B cell (primary cell): ENCODE measurements around the gene PIP4K2A. TPM values are rescaled to one million over a fixed set of nuclear protein-coding genes. Genes with fewer than 3 reads are reported as not detected.

Source experiments
- ATAC-seq: fragments of 200-7000 bp; cut with Tn5 transposase; one replicate; pipeline ENCODE4 v1.10.0; 2021; ENCODE audit warnings: low read depth, mild to moderate bottlenecking, moderate number of reproducible peaks, moderate library complexity
- CTCF ChIA-PET: fragments of 350-600 bp; sonication (Branson Sonifier 250); formaldehyde crosslinking; loops from one replicate; lab custom pipeline; 2021; ENCODE audit warnings: antibody characterized with exemption, inconsistent platforms; lab: Charles Lee
- POLR2A ChIA-PET: fragments of 350-600 bp; sonication (Branson Sonifier 250); formaldehyde crosslinking; loops from one replicate; lab custom pipeline; 2021; ENCODE audit warnings: antibody characterized with exemption; lab: Charles Lee
- DNase-seq: peaks from one replicate; pipeline ENCODE4 v3.0.0; 2013
- H2AFZ ChIP-seq: 2 replicates; pipeline ENCODE4 v1.6.1; 2012; ENCODE audit warnings: mild to moderate bottlenecking, low read depth, low read length; ENCODE audit not compliant: insufficient read depth, poor library complexity, severe bottlenecking
- H3K27ac ChIP-seq, 2 donors: 1 replicate in 1 of 2; 2 replicates in 1 of 2; pipeline ENCODE4 v1.5.1; 2012 to 2013; ENCODE audit warnings: low read length in 2 of 2, mild to moderate bottlenecking in 2 of 2, moderate library complexity in 1 of 2
- H3K27me3 ChIP-seq, 4 experiments: fragments of 200-600 bp in 1 of 4; sonication (generic) in 1 of 4; replicated peaks in 1 of 4; 1 replicate in 2 of 4; 2 replicates in 2 of 4; pipeline versions ENCODE4 v1.6.1 to v1.7.0; 2013 to 2016; ENCODE audit warnings: low read length in 3 of 4, mild to moderate bottlenecking in 2 of 4, mixed read lengths in 1 of 4, moderate library complexity in 1 of 4; ENCODE audit not compliant: insufficient read depth in 4 of 4, control insufficient read depth in 3 of 4; ENCODE audit errors: control extremely low read depth in 1 of 4
- H3K36me3 ChIP-seq, 2 experiments: replicated peaks in 1 of 2; 1 replicate in 1 of 2; 2 replicates in 1 of 2; pipeline versions ENCODE4 v1.6.1 to v1.7.1; 2013; ENCODE audit warnings: low read length in 1 of 2; ENCODE audit not compliant: insufficient read depth in 2 of 2, control insufficient read depth in 1 of 2; ENCODE audit errors: control extremely low read depth in 1 of 2, extremely low read depth in 1 of 2
- H3K4me1 ChIP-seq, 2 donors: fragments of 200-600 bp in 1 of 2; sonication (generic) in 1 of 2; 1 replicate in 1 of 2; 2 replicates in 1 of 2; pipeline versions ENCODE4 v1.5.1 to v1.6.1; 2013 to 2017; ENCODE audit warnings: low read length in 2 of 2; ENCODE audit not compliant: control insufficient read depth in 2 of 2, insufficient read depth in 2 of 2
- H3K4me2 ChIP-seq: replicated peaks from 2 replicates; pipeline ENCODE3; 2012; ENCODE audit warnings: mild to moderate bottlenecking, low read depth, low read length; ENCODE audit not compliant: poor library complexity, severe bottlenecking
- H3K4me3 ChIP-seq, 5 experiments: fragments of 200-600 bp in 1 of 5; sonication (generic) in 1 of 5; 1 replicate in 3 of 5; 2 replicates in 2 of 5; pipeline versions ENCODE4 v1.5.1 to v1.7.0; 2011 to 2016; ENCODE audit warnings: low read length in 4 of 5, mild to moderate bottlenecking in 4 of 5, low read depth in 2 of 5, control low read depth in 1 of 5, moderate library complexity in 1 of 5; ENCODE audit not compliant: insufficient read depth in 1 of 5; ENCODE audit errors: control extremely low read depth in 1 of 5, extremely low read depth in 1 of 5
- H3K79me2 ChIP-seq: fragments of 200-600 bp; sonication (generic); one replicate; pipeline ENCODE4 v1.6.0; 2016; ENCODE audit warnings: low read length; ENCODE audit not compliant: control insufficient read depth, insufficient read depth
- H3K9ac ChIP-seq: fragments of 200-600 bp; sonication (generic); 2 replicates; pipeline ENCODE4 v1.6.1; 2017; ENCODE audit warnings: mild to moderate bottlenecking, low read length, moderate library complexity
- H3K9me3 ChIP-seq, 3 donors: one replicate each; pipeline versions ENCODE4 v1.6.1 to v1.7.1; 2013; ENCODE audit warnings: low read length in 2 of 3; ENCODE audit not compliant: control insufficient read depth in 2 of 3, insufficient read depth in 1 of 3; ENCODE audit errors: control extremely low read depth in 1 of 3
- H4K20me1 ChIP-seq: 2 replicates; pipeline ENCODE4 v1.6.0; 2012; ENCODE audit warnings: mild to moderate bottlenecking, low read length; ENCODE audit not compliant: insufficient read depth, control insufficient read depth, poor library complexity, severe bottlenecking
- H3K27ac Mint-ChIP-seq: one replicate; pipeline ENCODE4 v1.8.0; 2021; ENCODE audit warnings: mixed read lengths
- H3K27me3 Mint-ChIP-seq: one replicate; pipeline ENCODE4 v1.8.0; 2021; ENCODE audit warnings: mixed read lengths
- H3K4me1 Mint-ChIP-seq: one replicate; pipeline ENCODE4 v1.8.0; 2021; ENCODE audit warnings: mixed read lengths
- H3K4me3 Mint-ChIP-seq: one replicate; pipeline ENCODE4 v1.8.0; 2021; ENCODE audit warnings: mixed read lengths
- H3K9me3 Mint-ChIP-seq: one replicate; pipeline ENCODE4 v1.8.0; 2022; ENCODE audit warnings: mixed read lengths; ENCODE audit not compliant: insufficient read depth
- EZH2 ChIP-seq: IDR thresholded peaks from 2 replicates; pipeline ENCODE4 v1.6.1; 2012; ENCODE audit warnings: borderline replicate concordance, low read depth, mild to moderate bottlenecking, moderate library complexity, low read length; ENCODE audit not compliant: insufficient read depth, poor library complexity, severe bottlenecking
- WGBS: methylation state at CpG from one replicate; pipeline ENCODE4 v1.1.5; 2013; ENCODE audit warnings: missing lambda C conversion rate; ENCODE audit not compliant: insufficient coverage; 5-methylcytosine and 5-hydroxymethylcytosine counted together
- intact Hi-C: fragments of 100-400 bp; cut with micrococcal nuclease; formaldehyde crosslinking; loops from one replicate; pipeline ENCODE4 v1.10.0; 2022
- polyA plus RNA-seq: library from polyadenylated mRNA; depleted of rRNA; stranded (reverse); fragments of >200 nt; gene quantifications from 2 replicates; pipeline ENCODE4 v1.2.3, GENCODE V29; 2012
- total RNA-seq, 2 donors: library from RNA; stranded (reverse); fragments of 120-200 nt in 1 of 2; gene quantifications; 1 replicate in 1 of 2; 2 replicates in 1 of 2; pipeline versions ENCODE4 v1.2.3 to v1.2.4, GENCODE V29; 2013 to 2022
- TF ChIP-seq, protein P1 (sequence below): fragments of 200-600 bp; IDR thresholded peaks from one replicate; pipeline ENCODE4 v1.8.0; 2022; ENCODE audit warnings: antibody characterized with exemption, mild to moderate bottlenecking

The PIP4K2A gene
- total and polyA plus RNA-seq, 2 donors (not counting 1 experiment from before 2014, with no cell fraction given) = 21.8 to 103 TPM

DNA sequence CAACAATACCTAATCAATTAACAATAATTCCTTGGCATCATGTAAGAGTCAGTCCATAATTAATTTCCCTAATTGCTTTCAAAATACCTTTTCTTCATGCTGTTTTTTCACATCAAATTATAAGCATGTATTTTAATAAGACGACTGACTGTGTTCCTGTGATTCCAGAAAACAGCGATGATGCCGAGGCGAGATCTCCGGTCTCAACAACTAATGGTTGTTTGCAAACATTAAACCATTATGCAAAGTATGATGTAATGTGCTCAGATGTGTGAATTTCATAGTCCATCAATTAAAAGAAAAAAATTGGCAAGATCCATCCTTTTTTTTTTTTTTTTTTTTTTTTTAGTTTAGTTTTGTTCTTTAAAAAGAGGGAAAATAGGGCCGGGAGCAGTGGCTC lies 44.5 kb upstream of the PIP4K2A start:
- no peaks in the 10 kb centered on the region for H3K9me3 Mint-ChIP-seq
- no peaks in the 10 kb centered on the region for H3K4me1 ChIP-seq
- H3K4me1 Mint-ChIP-seq = peaks cover 4% of the 10 kb centered on the region
- no peak overlapping the region for H3K4me2 ChIP-seq
- no peak overlapping the region for H3K9ac ChIP-seq
- no peak for TF ChIP-seq EZH2
- TF ChIP-seq, protein P1, sequence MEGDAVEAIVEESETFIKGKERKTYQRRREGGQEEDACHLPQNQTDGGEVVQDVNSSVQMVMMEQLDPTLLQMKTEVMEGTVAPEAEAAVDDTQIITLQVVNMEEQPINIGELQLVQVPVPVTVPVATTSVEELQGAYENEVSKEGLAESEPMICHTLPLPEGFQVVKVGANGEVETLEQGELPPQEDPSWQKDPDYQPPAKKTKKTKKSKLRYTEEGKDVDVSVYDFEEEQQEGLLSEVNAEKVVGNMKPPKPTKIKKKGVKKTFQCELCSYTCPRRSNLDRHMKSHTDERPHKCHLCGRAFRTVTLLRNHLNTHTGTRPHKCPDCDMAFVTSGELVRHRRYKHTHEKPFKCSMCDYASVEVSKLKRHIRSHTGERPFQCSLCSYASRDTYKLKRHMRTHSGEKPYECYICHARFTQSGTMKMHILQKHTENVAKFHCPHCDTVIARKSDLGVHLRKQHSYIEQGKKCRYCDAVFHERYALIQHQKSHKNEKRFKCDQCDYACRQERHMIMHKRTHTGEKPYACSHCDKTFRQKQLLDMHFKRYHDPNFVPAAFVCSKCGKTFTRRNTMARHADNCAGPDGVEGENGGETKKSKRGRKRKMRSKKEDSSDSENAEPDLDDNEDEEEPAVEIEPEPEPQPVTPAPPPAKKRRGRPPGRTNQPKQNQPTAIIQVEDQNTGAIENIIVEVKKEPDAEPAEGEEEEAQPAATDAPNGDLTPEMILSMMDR = no peak
- H3K27ac ChIP-seq = no peak overlapping the region
- H3K4me3 ChIP-seq = no peak overlapping the region
- POLR2A ChIA-PET = no interaction called here
- no peak overlapping the region for H2AFZ ChIP-seq
- H3K36me3 ChIP-seq = no peaks in the 10 kb centered on the region
- H3K27me3 Mint-ChIP-seq = no peaks in the 10 kb centered on the region
- no peaks in the 10 kb centered on the region for H4K20me1 ChIP-seq
- H3K9me3 ChIP-seq = no peaks in the 10 kb centered on the region
- H3K27ac Mint-ChIP-seq = no peak overlapping the region
- ATAC-seq = no peak
- no peak for DNase-seq
- CTCF ChIA-PET = no interaction called here
- H3K4me3 Mint-ChIP-seq = no peak overlapping the region
- no peaks in the 10 kb centered on the region for H3K27me3 ChIP-seq
- WGBS = no CpG with 5 or more reads among the region's 6 CpGs
- H3K79me2 ChIP-seq = no peaks in the 10 kb centered on the region
- intact Hi-C loops = no loop called here

DNA sequence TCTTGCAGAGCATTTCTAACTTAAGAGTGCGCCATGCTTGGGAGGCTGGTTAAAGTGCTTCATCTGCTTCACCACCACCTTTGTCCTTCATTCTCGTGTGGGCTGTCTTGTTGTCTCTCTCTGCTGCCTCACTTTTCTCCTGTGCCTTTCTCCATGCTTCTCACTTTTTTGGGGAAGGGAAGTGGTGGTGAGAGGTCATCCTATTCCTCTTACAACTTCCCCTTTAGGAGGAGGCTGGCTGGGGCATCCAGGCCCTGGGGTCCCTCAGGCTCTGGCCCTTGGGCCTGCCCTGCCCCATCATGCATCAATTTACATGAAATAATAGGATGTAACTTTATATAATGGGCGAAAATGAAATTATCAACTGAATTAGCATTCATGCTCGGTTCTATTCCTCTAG lies 39.9 kb upstream of the PIP4K2A start:
- Mint-ChIP-seq H3K27ac (no peak overlapping the region), H3K9me3 (no peaks in the 10 kb centered on the region), H3K4me3 (no peak overlapping the region), H3K4me1 (no peaks in the 10 kb centered on the region), H3K27me3 (no peaks in the 10 kb centered on the region)
- Histone ChIP-seq H3K9me3 (no peaks in the 10 kb centered on the region), H3K4me2 (no peak overlapping the region), H3K9ac (no peak overlapping the region), H3K27ac (no peak overlapping the region), H3K36me3 (no peaks in the 10 kb centered on the region), H3K27me3 (no peaks in the 10 kb centered on the region), H2AFZ (no peak overlapping the region), H3K79me2 (no peaks in the 10 kb centered on the region), H3K4me1 (no peaks in the 10 kb centered on the region), H3K4me3 (no peak overlapping the region), H4K20me1 (no peaks in the 10 kb centered on the region)
- intact Hi-C loops = no loop called here
- ChIA-PET POLR2A (no interaction called here), CTCF (no interaction called here)
- TF ChIP-seq, protein P1 = no peak
- no peak for TF ChIP-seq EZH2
- DNase-seq (no peak), ATAC-seq (no peak)
- WGBS = no CpG with 5 or more reads among the region's 4 CpGs
